NCI-H446 (cell line): ENCODE results near the gene RNF213.

Experiments used
- DNase-seq, 2 experiments: peaks; one replicate each; lab custom pipeline; 2025; lab: John Stamatoyannopoulos, UW

The RNF213 gene

GRCh38 chr17:80419255-80419654 lies 158.6 kb downstream of the RNF213 start:
- no peak for DNase-seq

GRCh38 chr17:80421381-80422090 lies 160.9 kb downstream of the RNF213 start:
- no peak for DNase-seq

- DNase-seq, result no peak
These were observed 161.6 kb downstream of the RNF213 start for GRCh38 chr17:80422276-80422675.

- DNase-seq, result no peak
These were observed 162.3 kb downstream of the RNF213 start for GRCh38 chr17:80422981-80423380.

GRCh38 chr17:80423536-80424225 lies 163.0 kb downstream of the RNF213 start:
- DNase-seq, result no peak

- DNase-seq, result no peak
These were observed 163.6 kb downstream of the RNF213 start for GRCh38 chr17:80424261-80424660.

GRCh38 chr17:80424878-80425765 lies 164.5 kb downstream of the RNF213 start:
- DNase-seq, result no peak

- no peak for DNase-seq
These were observed 165.3 kb downstream of the RNF213 start for GRCh38 chr17:80425835-80426426.

GRCh38 chr17:80426671-80427326 lies 166.1 kb downstream of the RNF213 start:
- DNase-seq, result peak; percentile 17 to 85

- no peak for DNase-seq
These were observed 167.0 kb downstream of the RNF213 start for GRCh38 chr17:80427366-80428282.

GRCh38 chr17:80428363-80428762 lies 167.7 kb downstream of the RNF213 start:
- DNase-seq, result no peak

- DNase-seq, result no peak
These were observed 168.1 kb downstream of the RNF213 start for GRCh38 chr17:80428796-80429195.

- DNase-seq, result no peak
These were observed 169.0 kb downstream of the RNF213 start for GRCh38 chr17:80429356-80430275.

GRCh38 chr17:80430446-80431245 lies 170.0 kb downstream of the RNF213 start:
- DNase-seq, result no peak

- no peak for DNase-seq
These were observed 170.9 kb downstream of the RNF213 start for GRCh38 chr17:80431246-80432195.

GRCh38 chr17:80432350-80432955 lies 171.8 kb downstream of the RNF213 start:
- DNase-seq, result no peak

GRCh38 chr17:80432961-80433550 lies 172.4 kb downstream of the RNF213 start:
- no peak for DNase-seq
